HG02981 (cell line): Measurements from ENCODE around the gene RPS6KA1.
"Not testable (repeated sequence)": the region's sequence is repeated elsewhere in the genome, so short reads cannot be mapped to it uniquely, and the experiment has no call there.

Experiments
- ATAC-seq: cut with Tn5 transposase; IDR thresholded peaks from one replicate; pipeline ENCODE4 v1.9.1; 2021; ENCODE audit warnings: mild to moderate bottlenecking, moderate library complexity; ENCODE audit not compliant: unreplicated experiment

RPS6KA1 gene

DNA sequence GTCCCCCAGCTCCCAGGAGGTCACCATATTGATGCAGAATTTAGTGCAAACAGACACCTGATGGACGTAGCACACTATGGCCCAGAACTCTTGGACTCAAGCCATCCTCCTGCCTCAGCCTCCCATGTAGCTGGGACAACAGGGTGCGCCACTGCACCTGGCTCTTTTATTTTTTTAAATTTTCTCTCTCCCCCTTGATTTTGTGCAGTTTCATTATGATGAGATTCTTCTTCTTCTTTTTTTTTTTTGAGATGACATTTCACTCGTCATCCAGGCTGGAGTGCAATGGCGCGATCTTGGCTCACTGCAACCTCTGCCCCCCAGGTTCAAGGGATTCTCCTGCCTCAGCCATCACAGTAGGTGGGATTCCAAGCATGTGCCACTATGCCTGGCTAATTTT is 63.8 kb downstream of the RPS6KA1 start:
- ATAC-seq, result no peak

DNA sequence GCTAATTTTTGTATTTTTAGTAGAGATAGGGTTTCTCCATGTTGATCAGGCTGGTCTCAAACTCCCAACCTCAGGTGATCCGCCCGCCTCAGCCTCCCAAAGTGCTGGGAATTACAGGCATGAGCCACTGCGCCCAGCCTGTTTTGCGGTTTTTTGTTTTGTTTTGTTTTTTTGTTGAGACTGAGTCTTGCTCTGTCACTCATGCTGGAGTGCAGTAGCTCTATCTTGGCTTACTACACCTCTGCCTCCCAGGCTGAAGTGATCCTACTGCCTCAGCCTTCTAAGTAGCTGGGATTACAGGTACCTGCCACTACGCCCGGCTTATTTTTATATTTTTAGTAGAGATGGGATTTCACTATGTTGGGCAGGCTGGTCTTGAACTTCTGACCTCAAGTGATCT is 65.0 kb downstream of the RPS6KA1 start:
- not testable (repeated sequence) for ATAC-seq

DNA sequence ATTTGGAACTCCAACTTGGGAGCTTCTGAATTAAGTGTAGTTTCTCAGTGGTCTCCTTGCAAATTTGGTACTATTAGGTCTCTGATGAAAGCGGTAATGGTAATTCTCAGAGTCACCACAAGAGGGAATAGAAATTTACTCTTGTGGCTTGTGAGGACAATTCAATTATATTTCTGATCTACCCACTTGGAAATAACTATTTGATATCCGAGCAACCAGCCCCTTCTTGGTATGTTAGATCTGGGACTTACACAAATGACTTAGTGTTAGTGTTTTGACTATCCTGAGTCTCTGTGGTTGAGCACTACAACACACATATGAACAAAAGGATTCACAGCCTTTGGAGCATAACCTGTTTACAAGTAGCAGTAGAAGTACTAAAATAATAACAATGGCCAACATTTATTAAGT is 68.1 kb downstream of the RPS6KA1 start:
- no peak for ATAC-seq

DNA sequence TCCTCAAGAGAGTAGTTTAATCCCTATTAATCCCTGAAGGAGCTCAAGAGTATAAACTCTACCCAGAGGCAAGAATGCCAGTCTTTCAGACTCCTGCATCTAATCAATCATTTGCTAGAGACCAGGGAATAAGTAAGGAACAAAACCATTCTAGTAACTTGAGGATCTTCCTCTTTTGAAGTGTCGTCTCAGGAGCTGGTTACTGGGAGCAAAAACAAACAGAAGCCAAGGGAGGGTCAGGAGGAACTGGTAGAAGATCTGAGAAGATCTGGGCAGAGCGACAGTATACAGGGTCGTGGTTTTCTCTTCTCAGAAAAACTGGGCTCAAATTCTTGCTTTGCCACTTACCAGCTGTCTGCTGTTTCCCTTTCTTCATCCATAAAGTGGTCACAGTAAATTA is 69.3 kb downstream of the RPS6KA1 start:
- no peak for ATAC-seq

DNA sequence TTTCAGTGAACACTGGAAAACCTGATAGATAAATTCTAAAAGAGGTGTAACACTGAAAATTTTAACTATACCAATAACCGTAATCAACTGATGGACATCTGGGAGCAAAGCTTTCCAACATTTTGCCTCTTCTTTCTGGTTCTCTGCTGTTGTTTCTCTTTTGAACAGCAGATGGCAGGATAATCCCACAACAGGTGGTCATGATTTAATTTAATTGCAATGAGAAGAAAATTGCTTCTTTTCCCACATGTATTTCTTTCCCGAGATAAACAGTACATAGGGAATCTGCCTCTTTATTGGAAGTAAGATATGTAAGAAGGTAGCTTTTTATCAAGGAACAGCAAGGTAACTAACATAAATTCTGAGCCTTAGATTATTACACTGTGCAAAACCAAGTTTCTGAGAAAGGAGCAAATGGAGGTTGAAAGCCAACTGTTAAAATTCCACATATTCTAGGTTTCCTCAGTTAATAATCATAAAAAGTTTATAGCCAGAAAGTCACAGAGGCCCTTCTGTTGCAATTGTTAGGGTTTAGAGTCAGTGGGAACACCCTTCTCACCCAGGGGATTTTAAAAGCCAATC is 72.9 kb downstream of the RPS6KA1 start:
- ATAC-seq, result no peak

DNA sequence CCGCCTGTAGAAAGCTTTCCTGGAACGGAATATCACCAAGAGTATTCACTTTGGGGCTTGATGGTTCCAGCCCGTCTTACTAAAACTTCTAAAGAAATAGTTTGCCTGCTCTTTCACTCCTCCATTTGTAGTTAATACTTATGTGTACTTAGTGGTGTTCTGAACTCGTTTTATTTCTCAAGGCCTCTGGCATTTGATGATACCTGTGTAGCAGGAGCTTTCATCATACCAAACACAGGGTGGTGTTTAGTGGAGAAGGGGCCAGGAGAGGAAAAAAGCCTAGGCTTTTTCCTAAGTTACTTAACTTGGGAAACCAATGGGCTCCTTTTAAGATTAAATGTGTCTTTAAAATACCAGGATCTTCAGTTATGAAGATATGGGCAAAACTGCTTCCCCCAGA is 74.3 kb downstream of the RPS6KA1 start:
- no peak for ATAC-seq

DNA sequence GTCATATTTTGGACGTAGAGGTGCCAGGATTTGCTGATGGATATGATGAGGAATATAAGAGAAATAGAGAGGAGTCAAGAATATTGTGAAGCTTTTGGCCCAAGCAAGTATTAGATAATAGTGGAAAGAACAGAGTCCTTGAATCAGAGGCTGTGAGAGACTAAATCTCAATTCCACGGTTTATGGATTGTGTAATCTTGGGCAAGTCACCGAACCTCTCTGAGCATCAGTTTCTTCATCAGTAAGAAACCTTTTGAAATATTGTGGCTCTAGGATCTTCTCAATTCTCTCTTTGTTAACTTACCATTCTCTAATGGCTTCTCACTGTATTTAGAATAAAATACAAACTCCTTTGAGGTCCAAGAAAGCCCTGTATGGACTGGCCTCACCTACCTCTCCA is 77.6 kb downstream of the RPS6KA1 start:
- ATAC-seq, result no peak

DNA sequence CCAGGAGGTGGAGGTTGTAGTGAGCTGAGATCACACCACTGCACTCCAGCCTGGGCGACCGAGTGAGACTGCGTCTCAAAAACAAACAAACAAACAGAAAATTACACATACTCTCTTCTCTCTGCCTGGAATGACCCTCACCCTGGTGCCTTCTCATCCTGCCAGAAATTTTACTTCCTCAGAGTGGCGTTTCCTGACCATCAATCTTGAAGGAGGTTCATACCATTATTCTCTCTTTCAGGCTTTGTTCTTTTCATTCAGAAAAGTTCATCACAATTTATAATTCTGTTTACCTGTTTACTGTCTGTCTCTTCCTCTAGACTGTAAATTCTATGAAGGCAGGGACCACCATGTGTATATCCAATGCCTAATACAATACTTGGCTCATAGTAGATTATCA is 79.3 kb downstream of the RPS6KA1 start:
- ATAC-seq, result no peak

DNA sequence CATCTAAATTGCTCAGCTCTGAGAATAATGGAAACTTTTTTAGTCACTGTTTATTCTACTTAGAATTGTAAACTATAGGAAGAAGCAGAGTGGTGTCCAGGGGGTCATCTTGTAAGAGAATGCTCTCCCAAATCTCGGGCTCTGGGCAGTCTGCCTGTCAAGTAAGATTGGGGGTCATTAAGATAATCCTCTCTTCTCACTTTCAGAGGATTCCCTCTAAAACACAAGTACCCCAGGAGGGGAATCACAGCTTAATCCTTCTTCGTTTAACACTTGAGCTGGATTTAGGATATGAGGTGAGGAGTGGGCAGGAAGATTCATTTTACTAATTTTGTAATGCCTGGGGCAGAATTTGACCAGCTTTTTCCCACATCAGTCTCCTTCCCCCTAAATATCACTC is 81.2 kb downstream of the RPS6KA1 start:
- no peak for ATAC-seq

DNA sequence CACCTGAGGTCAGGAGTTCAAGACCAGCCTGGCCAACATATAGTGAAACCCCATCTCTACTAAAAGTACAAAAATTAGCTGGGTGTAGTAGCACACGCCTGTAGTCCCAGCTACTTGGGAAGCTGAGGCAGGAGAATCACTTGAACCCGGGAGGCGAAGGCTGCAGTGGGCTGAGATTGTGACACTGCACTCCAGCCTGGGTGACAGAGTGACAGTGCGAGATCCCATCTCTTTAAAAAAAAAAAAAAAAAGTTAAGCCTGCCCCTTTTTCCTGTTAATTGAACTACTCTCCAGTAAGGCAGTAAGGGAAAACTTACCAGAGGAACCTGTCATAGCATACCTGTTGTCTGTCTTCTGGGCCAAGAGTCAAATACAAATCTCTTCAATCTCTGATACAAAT is 83.1 kb downstream of the RPS6KA1 start:
- not testable (repeated sequence) for ATAC-seq

DNA sequence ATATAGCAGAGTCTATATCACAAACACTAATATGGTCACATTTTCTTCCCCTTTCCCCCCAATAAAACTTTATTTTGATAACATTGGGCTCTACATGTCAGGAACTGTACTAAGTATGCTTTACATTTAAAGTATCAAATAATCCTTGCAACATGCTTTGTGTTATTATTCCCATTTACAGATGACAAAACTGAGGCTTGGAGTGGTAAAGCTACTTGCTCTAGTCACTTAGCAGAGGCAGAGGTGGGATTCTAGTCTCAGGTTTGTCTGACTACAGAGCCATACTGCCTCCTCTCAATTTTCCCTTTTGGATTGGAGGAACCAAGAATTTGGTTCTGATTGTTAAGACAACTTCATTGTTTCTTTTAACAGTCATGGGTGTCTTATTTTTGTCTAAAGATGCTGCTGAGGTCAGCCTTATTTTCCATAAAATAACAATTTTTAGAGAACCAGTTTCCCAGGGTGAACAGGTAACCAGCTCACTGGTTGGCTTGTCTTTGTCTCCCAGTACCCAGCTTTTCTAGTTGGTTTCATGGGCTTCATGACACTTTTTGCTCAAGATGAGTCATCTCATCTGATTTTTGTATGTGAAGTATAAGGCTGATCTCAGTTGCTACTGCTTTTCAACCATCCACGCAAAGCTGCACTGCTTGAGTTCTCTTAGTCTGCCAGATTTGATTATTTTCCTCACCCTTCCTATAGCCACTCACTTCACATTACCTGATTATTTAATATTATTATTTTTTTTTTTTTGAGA is 85.3 kb downstream of the RPS6KA1 start:
- no peak for ATAC-seq

DNA sequence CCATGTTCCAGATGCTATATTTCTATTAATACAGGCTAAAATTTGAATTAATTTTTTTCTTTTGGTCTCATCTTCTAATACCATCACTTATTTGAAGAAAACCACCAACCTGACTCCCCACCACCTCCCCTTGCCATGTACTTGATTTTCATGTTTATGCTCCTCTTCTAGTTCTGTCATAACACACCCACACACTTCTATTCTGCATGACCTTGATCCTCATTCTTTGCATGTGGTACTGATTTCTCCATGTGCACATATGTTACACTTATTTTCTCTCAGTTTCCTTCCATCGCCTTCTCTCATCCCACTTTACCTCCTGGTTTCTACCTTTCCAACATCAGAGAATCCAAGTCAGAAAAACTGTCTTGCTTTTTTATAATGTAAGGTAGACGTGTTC is 87.3 kb downstream of the RPS6KA1 start:
- ATAC-seq, result no peak

DNA sequence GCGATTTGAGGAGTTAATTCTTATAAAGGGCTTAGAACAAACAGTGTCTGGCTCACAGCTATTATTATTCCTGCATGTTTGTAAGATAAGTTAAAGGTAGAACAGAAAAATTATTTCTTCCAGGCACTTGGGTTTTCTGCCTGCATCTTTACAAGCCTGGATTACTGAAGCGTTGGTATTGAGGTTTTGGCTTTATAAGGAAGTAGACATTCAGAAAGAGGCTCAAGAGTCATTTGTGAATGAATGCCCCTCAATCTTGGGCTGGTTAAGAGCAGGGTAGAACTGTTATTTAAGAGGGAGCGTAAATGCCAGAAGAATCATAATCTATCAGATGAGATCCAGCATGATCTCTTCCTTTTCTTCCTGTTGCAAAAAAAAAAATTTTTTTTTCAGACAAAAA is 89.0 kb downstream of the RPS6KA1 start:
- ATAC-seq, result no peak
